ENCODE data around the gene ZGPAT. TPM values are rescaled to one million over a fixed set of nuclear protein-coding genes. Genes with fewer than 3 reads are reported as not detected.

ZGPAT gene
- total RNA-seq, 1 donor from 2014 or later: 16.7 TPM

DNA sequence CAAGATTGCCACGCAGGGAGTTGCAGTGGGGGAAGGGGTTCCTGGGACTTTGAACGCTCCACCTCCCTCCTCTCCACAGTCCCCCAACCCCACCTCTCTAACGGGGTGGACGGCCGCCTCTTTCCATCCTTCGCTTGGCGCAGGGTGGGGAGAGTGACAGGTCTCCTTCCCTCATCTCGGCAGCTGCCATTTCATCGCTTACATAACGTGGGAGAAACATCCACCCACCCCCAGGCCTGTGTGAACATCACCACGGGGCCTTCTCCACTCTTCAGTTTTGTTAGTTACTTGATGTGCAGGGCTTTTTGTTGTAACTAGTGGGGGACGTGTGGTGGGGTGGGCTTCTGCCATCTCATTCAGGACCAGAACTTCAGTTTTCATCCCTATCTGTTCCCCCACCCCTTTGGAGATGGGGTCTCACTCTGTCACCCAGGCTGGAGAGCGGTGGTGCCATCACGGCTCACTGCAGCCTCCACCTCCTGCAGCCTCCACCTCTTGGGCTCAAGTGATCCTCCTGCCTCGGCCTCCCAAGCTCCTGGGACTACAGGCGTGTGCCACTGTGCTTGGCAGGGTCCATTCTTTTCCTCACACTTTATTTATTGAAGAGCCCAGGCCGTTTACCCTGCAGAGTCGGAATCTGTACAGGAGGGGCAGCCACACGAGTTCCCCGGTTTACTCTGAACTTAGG, 32.0 kb upstream of the ZGPAT start:
- intact Hi-C loops (cut with DNase I): no loop called here
- no peak for DNase-seq (ENCODE audit: low spot score)

DNA sequence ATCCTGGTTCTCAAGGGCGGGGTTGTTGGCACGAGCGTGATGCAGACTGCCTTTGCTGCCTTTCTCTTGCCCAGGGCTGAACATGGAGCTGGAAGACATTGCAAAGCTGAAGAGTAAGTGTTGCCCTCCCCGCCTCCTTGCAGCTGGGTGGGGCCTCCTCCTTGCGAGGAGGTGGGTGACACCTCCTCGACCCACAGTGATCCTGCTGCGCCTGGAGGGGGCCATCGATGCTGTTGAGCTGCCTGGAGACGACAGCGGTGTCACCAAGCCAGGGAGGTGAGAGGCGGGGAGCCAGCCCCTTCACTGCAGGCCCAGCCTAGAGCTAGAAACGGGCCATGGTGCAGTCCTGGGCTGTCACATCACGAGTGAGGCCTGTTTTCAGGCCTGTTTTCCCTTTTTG, 29.8 kb upstream of the ZGPAT start:
- intact Hi-C loops (cut with DNase I): no loop called here
- DNase-seq (ENCODE audit: low spot score): no peak

DNA sequence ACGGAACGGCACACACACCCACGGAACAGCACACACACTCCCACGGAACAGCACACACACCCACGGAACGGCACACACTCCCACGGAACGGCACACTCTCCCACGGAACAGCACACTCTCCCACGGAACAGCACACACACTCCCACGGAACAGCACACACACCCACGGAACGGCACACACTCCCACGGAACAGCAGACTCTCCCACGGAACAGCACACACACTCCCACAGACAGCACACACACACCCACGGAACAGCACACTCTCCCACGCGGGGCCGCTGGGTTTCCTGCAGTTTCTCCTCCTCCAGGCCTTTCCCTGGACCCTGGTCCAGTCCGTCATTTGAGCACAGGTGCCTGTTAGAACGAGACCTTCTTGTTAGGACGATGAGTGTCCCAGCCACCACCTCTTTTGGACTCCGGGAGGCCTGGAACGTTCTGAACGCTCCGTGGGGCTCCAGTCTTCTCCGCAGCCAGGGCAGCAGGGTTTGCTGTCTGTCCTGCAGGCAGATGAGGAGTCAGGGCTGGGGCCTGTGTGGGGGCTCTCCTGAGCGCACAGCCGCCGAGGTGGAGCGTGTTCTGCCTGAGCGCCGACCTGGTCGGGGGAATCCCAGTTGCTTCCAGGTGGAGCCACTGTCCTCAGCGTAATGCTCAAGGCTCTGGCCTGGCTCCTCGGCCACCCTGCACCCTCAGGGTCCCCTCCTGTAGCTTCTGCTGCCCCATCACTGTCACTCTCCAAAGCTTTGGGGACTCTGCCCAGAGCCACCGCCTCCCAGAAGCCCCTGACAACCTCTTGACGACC, 29.0 kb upstream of the ZGPAT start:
- intact Hi-C loops (cut with DNase I): no loop called here
- DNase-seq (ENCODE audit: low spot score): no peak

DNA sequence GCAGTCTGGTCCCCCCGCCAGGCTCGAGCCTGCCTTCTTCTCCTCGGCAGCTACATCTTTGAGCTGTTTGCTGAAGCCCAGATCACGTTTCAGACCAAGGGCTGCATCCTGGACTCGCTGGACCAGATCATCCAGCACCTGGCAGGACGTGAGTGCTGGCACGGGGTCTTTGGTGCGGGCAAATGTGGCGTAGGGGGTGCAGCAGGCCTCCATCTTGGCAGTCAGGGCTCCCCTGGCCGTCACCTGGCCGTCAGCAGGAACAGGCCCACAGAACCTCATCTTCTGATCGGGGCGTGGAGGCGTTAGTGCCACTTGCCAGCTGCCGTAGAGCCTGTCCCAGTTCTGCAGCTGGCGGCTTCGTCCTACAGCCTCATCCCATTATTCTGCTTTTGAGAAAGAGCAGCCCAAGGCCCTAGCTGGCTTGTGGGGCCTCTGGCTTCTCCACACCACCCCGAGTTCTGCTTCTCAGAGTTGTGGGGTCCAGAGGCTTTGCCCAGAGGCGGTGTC, 28.0 kb upstream of the ZGPAT start:
- intact Hi-C loops (cut with DNase I): no loop called here
- DNase-seq (ENCODE audit: low spot score): no peak

DNA sequence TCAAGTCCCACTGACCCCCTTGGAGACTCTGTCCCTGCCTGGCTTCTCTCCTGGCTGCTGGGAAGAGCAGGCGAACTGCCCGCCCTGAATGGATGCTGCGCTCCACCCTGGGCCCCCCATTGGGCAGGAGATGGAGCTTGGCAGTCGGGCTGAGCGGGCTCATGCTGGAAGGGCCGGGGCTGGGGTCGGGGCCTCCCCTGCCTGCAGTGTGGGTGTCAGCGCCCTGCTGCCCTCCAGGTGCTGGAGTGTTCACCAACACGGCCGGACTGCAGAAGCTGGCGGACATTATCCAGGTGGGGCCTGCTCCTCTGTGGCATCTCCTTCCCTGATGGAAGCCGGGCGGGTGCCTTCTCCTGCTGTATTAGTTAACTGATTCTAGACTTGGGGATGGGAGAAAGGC, 27.4 kb upstream of the ZGPAT start:
- no peak for DNase-seq (ENCODE audit: low spot score)
- intact Hi-C loops (cut with DNase I): no loop called here

DNA sequence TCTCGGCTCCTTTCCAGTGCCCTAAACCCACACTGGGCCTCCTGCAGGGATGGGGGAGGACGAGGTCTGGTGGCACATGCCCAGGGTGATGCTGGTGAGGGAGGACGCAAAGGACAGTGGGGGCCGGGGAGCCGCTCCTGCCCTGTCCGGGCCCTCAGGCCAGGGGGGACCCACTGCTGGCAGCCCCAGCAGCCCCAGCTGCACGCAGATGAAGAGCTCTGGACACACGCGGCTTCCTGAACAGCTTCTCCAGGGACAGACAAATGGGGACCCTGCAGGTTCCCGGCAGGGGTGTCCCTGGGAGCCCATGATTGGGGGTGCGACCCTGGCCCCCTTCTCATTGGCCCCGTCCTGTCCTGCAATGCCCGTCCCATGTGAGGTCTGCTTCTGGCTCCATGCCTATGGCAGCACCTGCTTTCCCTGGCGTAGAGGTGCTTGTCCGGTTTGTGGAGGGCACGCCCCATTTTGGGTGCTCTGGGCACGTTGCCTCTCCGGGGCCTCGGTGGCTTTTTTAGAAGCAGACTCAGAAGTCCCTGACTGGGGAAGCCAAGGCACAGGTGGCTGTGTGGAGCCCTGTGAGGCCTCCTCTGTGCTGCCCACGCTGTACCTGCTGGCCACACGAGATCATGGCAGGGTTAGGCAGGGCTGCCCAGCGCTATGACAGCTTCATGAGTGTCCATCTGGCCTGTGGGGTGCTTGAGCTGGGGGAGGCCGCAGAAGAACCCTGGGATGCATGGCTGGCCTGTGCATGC, 26.8 kb upstream of the ZGPAT start:
- intact Hi-C loops (cut with DNase I): no loop called here
- DNase-seq (ENCODE audit: low spot score): no peak

DNA sequence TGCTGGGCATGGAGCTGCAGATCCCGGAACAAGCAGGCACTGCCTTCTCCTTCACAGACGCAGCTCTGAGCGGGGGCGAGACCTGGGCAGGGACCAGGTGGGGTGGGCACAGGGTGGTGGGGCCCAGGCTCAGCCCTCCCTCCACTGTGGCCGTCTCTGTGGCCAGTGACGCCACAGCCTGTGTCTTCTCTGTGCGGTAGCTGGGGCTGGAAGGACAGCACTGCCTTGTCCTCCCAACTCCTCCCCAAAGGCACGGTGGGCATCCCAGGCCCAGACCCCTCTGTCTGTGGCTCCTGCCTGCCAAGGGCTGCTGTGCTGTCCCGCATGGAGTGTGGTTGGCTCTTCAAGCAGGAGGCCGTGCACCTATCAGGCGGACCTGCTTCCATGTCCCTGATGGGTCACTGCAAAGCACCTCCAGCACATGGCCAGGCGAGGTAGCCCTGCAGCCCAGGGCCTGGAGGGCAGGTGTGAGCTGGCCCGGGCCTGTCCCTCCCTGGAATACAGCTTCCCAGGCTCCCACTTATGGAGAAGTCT, 26.2 kb upstream of the ZGPAT start:
- intact Hi-C loops (cut with DNase I): no loop called here
- no peak for DNase-seq (ENCODE audit: low spot score)

DNA sequence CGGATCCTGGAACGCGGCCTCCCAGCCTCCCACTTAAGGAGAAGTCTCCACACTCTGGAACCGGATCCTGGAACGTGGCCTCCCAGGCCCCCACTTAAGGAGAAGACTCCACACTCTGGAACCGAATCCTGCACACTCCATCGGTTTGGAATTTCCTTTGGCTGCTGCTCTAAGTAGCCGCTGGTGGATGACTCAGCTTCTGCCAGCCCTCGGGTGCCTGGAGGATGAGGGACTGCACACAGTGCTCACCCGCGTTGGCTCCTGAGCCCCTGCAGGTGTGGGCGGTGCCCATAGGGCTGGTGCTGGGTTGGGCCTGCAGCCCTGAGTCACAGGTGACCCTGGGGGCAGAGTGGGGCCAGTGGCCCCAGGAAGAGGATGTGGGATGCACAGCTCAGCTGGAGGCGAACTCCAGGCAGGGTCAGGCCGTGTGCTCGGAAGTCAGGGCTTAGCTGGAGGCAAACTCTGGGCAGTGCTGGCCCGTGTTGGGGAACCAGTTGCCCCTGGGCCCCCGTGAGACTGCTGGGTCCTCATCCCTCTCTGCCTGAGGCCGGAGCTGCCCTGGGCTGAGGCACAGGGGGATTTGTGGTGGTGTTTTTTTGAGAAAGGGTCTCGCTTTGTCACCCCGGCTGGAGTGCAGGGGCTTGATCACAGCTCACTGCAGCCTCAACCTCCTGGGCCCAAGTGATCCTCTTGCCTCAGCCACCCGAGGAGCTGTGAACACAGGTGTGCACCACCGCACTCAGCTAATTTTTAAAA, 25.3 kb upstream of the ZGPAT start:
- DNase-seq (ENCODE audit: low spot score): peak; percentile 85
- intact Hi-C loops (cut with DNase I): no loop called here

DNA sequence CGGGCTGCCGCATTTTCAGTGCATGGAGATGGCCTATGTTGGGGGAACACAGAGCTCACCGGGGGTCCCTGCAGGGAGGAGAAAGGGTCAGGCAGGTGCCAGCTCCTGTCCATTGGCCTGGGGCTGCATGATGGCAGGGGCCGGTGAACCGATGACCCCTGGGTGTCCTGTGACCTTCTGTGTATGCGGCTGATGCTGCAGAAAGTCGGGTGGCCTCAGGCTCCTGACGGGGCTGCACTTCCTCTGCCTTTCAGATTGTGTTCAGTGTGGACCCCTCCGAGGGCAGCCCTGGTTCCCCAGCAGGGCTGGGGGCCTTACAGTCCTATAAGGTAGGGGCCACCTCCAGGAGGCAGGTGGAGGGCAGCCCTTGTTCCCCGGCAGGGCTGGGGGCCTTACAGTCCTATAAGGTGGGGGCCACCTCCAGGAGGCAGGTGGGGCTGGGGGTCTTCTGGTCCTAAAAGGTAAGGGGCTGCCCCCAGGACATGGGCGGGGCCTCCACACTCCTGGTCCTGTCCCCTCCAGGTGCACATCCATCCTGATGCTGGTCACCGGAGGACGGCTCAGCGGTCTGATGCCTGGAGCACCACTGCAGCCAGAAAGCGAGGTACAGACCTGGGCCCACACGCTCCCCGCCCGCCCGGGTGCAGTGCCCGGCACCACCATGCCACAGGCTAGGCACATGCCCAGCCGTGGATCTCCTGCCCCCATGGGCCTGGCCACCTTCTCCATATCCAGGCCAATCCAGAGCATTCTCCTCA, 22.4 kb upstream of the ZGPAT start:
- intact Hi-C loops (cut with DNase I): no loop called here
- DNase-seq (ENCODE audit: low spot score): no peak

DNA sequence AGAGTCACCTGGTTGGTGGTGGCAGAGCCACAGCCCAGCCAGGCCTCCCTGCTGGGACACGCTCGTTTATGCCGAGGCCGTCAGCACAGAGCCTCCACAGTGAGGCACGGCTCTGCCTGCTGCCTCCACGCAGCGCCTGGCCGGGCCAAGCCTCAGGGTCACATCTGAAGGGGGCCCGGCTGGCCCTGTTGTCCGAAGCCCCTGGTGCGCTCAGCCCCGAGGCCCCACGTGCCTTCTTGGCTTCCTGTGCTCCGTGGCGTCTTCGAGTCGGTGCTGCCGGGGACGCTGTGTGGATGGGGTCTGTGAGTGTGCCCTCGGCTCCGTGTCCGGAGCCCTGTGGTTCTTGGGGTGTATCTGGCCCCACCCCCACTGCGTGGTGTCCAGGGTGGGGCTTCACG, 21.7 kb upstream of the ZGPAT start:
- intact Hi-C loops (cut with DNase I): no loop called here
- DNase-seq (ENCODE audit: low spot score): no peak

DNA sequence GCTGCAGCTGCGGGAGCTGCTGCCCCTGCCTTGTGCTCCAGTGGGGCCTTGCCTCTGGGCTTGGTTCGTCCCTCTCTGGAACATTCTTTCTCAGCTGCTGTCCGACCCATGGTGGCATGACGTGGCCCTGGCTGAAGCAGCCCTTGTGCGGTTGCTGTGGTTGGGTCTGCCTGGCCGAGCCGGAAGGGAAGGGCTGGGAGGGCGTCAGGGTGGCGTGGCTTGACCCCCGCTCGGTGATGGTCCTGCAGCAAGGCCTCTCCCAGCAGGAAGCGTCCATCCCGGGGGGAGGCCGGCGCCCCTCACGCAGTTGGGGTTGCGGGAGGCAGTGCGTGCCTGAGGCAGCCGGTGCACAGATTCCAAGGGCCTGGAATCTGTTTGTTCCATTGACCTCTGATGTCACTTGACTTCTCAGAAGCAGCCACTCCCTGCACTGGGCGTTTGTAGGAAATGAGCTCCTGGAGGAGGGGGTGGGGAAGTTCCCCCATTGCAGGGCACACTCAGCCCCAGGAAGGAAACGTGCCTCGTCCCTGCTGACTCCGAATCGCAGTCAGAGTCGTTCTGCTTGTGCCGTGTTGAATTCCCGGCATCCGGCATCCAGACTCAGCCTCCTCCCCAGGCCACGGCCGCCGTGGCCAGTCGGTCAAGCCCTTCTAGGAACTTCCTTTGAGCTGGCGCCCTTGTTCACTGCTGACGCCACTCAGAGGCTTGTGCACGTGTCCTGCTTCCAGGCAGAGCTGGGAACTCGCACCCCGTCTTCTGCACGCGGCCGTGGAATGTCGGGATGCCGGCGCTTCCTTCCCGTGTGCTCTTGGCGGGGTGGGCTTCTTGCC, 21.1 kb upstream of the ZGPAT start:
- intact Hi-C loops (cut with DNase I): no loop called here
- DNase-seq (ENCODE audit: low spot score): peak; percentile 94

DNA sequence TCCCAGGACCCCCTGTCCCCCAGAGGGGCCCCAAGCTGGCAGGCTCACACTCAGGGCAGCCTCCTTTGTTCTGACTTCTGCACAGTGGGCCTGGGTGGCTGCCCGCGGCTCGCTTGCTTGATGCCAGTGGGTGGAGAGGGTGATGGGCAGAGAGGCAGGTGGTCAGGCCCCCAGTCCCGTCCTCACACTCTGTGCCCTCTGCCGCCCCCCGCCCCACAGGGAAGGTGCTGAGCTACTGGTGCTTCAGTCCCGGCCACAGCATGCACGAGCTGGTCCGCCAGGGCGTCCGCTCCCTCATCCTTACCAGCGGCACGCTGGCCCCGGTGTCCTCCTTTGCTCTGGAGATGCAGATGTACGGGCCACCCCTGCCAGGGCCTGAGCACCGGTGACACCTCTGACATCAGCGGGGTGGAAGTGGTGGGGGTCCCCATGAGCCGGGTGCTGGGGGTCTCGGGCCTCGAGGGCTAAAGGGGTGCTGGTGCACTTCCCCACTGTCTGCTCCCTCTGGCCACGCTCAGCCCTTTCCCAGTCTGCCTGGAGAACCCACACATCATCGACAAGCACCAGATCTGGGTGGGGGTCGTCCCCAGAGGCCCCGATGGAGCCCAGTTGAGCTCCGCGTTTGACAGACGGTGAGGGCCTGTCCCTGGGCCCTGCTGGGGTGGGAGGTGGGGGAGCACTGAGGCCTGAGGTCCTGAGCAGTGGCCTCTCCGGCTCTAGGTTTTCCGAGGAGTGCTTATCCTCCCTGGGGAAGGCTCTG, 20.2 kb upstream of the ZGPAT start:
- no peak for DNase-seq (ENCODE audit: low spot score)
- intact Hi-C loops (cut with DNase I): no loop called here

DNA sequence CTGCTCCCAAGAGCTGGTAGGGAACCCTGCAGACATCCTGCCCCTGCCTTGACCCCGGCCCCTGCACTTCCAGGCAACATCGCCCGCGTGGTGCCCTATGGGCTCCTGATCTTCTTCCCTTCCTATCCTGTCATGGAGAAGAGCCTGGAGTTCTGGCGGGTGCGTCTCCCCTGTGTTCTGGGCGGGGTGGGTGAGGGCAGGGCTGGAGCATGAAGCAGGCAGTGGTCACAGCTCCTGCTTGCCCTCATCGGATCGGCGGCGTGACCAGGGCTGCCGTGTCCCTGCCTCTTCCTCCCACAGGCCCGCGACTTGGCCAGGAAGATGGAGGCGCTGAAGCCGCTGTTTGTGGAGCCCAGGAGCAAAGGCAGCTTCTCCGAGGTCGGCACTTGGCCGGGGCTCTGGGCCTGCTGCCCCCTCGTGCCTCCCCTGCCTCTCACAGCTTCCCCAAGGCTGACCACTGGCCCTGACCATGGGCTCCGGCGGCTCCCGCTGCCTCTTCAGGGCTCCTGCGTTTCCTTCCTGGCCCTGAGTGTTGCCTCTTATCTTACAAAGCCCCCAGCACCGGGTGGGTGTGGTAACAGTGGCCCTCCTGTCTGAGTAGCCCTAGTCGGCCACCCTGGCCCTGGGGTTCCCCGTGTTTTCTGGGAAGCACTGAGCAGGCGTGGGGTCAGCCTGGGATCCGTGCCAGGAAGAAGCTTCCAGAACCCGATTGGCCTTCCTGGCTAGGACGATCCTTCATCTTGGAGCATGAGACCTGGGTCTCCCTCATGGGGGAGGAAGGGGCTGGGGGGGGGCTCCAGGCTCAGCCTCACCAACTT, 19.4 kb upstream of the ZGPAT start:
- DNase-seq (ENCODE audit: low spot score): no peak
- intact Hi-C loops (cut with DNase I): no loop called here

DNA sequence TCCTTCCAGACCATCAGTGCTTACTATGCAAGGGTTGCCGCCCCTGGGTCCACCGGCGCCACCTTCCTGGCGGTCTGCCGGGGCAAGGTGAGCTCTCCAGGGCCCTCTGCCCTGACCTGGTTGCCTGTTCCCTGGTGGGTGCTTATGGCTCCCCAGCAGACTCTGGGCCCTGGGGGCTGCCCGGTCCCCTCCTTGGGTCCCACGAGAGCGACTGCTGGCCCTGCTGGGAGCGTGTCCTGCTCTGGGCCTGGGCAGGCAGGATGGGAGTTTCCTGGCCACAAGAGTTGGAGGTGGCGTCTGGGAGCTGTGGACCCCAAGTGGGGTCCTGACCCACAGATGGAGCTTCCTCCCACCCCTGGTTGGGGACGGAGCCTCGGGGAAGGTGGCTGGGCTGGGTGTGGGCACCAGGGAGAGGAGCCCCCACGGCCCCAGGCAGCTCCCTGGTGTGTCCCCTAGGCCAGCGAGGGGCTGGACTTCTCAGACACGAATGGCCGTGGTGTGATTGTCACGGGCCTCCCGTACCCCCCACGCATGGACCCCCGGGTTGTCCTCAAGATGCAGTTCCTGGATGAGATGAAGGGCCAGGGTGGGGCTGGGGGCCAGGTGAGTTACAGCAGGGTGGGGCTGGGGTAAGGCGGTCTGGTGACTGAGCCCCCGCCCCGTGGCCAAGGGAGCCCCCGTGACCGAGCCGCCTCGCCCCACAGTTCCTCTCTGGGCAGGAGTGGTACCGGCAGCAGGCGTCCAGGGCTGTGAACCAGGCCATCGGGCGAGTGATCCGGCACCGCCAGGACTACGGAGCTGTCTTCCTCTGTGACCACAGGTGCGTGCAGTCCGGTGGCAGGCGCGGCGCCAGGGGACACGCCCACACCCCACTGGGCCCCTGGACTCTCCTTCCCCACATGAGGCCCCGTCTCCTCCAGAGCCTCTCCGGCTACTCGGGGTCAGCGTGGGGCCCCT, 18.5 kb upstream of the ZGPAT start:
- no peak for DNase-seq (ENCODE audit: low spot score)
- intact Hi-C loops (cut with DNase I): no loop called here
